ENCODE measurements around the gene SPATA3.
"Not testable (repeated sequence)": the region's sequence is repeated elsewhere in the genome, so short reads cannot be mapped to it uniquely, and the experiment has no call there.

GRCh38 chr2:230968314-230968713 lies 27.6 kb upstream of the SPATA3 start:
- TF ChIP-seq CTCF (conservative IDR thresholded peaks at IDR 0.05; ENCODE audit: low read depth, low read length); EZH2phosphoT487 (IDR thresholded peaks at IDR 0.05; ENCODE audit: borderline replicate concordance, low read length): not testable (repeated sequence)

Data from PC-3 (cell line).